Measurements from ENCODE around the gene CRHR1. TPM values are rescaled to one million over a fixed set of nuclear protein-coding genes. Genes with fewer than 3 reads are reported as not detected.

CRHR1 gene
- total RNA-seq, 1 experiment from 2014 or later = 1.6 TPM

DNA sequence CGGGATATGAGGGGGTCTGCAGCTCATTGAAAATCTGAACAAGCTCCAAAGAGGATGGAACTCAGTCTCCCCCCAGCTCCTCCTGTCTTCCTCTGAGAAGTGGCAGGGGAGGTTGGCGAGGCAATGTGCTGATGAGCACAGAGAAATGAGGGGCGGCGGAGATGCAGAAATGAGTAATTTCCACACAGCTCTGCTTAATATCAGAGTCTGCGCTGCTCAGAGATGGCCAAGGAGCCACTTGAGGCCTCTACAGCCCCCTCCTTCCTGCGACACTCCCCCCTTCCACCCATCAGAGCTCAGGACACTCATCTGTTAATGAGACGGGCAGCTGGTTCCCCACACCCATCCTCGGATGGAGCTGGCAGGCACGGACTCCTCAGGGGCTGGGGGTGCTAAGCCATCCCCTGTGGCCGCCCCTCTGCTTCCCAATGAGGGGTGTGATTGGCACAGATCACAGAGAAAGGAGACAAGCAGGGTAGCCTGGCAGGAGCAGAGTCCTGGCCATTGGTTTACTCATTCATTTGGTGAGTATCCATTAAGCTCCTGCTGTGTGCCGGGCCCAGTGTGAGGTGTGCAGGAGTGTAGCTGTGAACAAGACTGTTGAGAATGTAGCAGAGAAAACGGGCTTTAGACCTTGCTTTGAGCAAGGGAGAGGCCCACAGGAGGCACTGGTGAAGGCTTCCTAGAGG lies 12.7 kb upstream of the CRHR1 start:
- POLR2A ChIA-PET = interaction anchor here (1.8 kb wide), 1 partner anchor 13 kb away, joined by 6 read pairs; the partner anchor contains the start of gene CRHR1
- Mint-ChIP-seq H3K27me3 (ENCODE audit: low read depth) (peaks cover 10% of the 10 kb centered on the region), H3K36me3 (no peaks in the 10 kb centered on the region), H3K27ac (no peak overlapping the region), H3K9me3 (peaks cover 8% of the 10 kb centered on the region), H3K4me3 (peak overlapping the region; percentile 20; the same call in 1 of the 2 replicates), H3K4me1 (peaks cover 26% of the 10 kb centered on the region)
- TF ChIP-seq ELF4 (CRISPR knock-in tag; IDR thresholded peaks at IDR 0.05; ENCODE audit: low read depth) (no peak), FOXJ3 (CRISPR knock-in tag; IDR thresholded peaks at IDR 0.05; ENCODE audit: borderline replicate concordance) (no peak), SP1 (CRISPR knock-in tag; conservative IDR thresholded peaks at IDR 0.05) (no peak), ESRRA (CRISPR knock-in tag; IDR thresholded peaks at IDR 0.05; ENCODE audit: borderline replicate concordance) (no peak), ZNF263 (CRISPR knock-in tag; IDR thresholded peaks at IDR 0.05; ENCODE audit: low read depth) (no peak), FOXP1 (CRISPR knock-in tag; IDR thresholded peaks at IDR 0.05; ENCODE audit: borderline replicate concordance) (no peak)
- DNase-seq (ENCODE audit: low spot score) = no peak
- ATAC-seq = peak; percentile 23
- CTCF ChIA-PET = interaction anchor here (0.6 to 4.5 kb wide), 20 partner anchors 8 to 200 kb away, joined by 3 to 96 read pairs (median 5); partner anchors contain the start of gene CRHR1

DNA sequence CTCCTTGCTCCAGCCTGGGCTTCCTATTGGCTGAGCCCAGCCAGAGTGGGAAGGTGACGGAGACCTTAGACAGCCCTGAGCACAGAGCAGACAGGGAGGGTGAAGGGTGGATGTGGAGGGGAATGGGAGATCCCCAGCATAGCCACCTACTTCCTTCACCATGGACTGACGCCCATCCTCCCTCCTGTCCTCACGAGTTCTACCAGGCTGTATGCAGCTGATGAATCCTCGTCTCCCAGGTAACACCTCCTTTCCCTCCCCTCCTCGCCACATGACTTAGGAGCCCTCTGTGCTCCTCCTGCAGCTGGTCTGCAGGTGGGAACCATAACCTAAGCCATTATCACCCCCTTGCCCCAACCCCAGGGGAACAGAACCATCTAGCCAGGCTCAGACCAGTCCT lies 9.0 kb upstream of the CRHR1 start:
- Mint-ChIP-seq H3K9me3 (peaks cover 8% of the 10 kb centered on the region), H3K36me3 (no peaks in the 10 kb centered on the region), H3K4me3 (no peak overlapping the region), H3K27ac (no peak overlapping the region), H3K27me3 (ENCODE audit: low read depth) (peaks cover 10% of the 10 kb centered on the region), H3K4me1 (peaks cover 20% of the 10 kb centered on the region)
- TF ChIP-seq, protein P1, sequence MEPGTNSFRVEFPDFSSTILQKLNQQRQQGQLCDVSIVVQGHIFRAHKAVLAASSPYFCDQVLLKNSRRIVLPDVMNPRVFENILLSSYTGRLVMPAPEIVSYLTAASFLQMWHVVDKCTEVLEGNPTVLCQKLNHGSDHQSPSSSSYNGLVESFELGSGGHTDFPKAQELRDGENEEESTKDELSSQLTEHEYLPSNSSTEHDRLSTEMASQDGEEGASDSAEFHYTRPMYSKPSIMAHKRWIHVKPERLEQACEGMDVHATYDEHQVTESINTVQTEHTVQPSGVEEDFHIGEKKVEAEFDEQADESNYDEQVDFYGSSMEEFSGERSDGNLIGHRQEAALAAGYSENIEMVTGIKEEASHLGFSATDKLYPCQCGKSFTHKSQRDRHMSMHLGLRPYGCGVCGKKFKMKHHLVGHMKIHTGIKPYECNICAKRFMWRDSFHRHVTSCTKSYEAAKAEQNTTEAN (CRISPR knock-in tag; IDR thresholded peaks at IDR 0.05) = no peak
- TF ChIP-seq ZBTB21 (CRISPR knock-in tag; IDR thresholded peaks at IDR 0.05; ENCODE audit: borderline replicate concordance) (no peak), FOXJ3 (CRISPR knock-in tag; IDR thresholded peaks at IDR 0.05; ENCODE audit: borderline replicate concordance) (no peak), NFYB (CRISPR knock-in tag; conservative IDR thresholded peaks at IDR 0.05; ENCODE audit: low read depth) (0 out of 2 replicates have a peak, but pooled peaks have one; percentile 14)
- ATAC-seq (no peak), DNase-seq (ENCODE audit: low spot score) (no peak)
- ChIA-PET CTCF (interaction anchor here (1.0 to 1.4 kb wide), 3 partner anchors 9 to 54 kb away, joined by 4 to 8 read pairs (median 6); partner anchors contain the start of gene CRHR1), POLR2A (no interaction called here)

DNA sequence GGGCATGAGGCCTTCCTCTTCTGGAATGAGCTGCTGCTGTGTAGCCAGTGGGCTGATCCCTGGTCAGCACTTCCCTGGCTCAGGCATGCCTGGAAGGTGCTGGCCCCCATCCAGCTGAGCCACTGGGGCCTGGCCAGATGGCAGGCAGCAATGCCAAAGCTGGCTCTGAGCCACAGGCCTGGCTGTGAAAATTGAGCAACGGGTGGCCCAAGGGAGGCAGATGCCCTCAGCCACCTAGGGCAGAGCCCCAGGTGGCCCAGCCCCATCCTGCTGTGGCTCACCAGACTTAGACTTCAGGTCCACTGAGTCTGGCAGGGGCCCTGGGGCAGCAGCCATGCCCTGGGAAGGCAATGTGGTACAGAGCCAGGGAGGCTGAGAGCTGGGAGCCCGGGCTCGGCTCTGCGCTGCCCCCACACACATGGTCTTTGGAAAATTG lies 8.5 kb upstream of the CRHR1 start:
- H3K9me3 Mint-ChIP-seq = peaks cover 8% of the 10 kb centered on the region
- H3K27ac Mint-ChIP-seq = no peak overlapping the region
- no peak overlapping the region for H3K4me3 Mint-ChIP-seq
- DNase-seq (ENCODE audit: low spot score) = no peak
- ChIA-PET CTCF (interaction anchor here (1.0 to 1.4 kb wide), 3 partner anchors 8 to 54 kb away, joined by 4 to 8 read pairs (median 6); partner anchors contain the start of gene CRHR1), POLR2A (no interaction called here)
- ATAC-seq = no peak
- H3K36me3 Mint-ChIP-seq = no peaks in the 10 kb centered on the region
- H3K27me3 Mint-ChIP-seq (ENCODE audit: low read depth) = peaks cover 10% of the 10 kb centered on the region
- H3K4me1 Mint-ChIP-seq = peaks cover 16% of the 10 kb centered on the region
- no peak for TF ChIP-seq ZNF219 (CRISPR knock-in tag; IDR thresholded peaks at IDR 0.05; ENCODE audit: borderline replicate concordance)
- no peak for TF ChIP-seq ATF1 (CRISPR knock-in tag; IDR thresholded peaks at IDR 0.05)
- TF ChIP-seq, protein P2, sequence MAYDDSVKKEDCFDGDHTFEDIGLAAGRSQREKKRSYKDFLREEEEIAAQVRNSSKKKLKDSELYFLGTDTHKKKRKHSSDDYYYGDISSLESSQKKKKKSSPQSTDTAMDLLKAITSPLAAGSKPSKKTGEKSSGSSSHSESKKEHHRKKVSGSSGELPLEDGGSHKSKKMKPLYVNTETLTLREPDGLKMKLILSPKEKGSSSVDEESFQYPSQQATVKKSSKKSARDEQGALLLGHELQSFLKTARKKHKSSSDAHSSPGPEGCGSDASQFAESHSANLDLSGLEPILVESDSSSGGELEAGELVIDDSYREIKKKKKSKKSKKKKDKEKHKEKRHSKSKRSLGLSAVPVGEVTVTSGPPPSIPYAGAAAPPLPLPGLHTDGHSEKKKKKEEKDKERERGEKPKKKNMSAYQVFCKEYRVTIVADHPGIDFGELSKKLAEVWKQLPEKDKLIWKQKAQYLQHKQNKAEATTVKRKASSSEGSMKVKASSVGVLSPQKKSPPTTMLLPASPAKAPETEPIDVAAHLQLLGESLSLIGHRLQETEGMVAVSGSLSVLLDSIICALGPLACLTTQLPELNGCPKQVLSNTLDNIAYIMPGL (CRISPR knock-in tag; IDR thresholded peaks at IDR 0.05) = no peak
- TF ChIP-seq ZNF416 (CRISPR knock-in tag; IDR thresholded peaks at IDR 0.05) = no peak
- TF ChIP-seq IRF2 (CRISPR knock-in tag; IDR thresholded peaks at IDR 0.05; ENCODE audit: borderline replicate concordance, low read depth) = no peak
- TF ChIP-seq, protein P1 (CRISPR knock-in tag; IDR thresholded peaks at IDR 0.05) = no peak
- TF ChIP-seq FOXK1 (CRISPR knock-in tag; IDR thresholded peaks at IDR 0.05) = no peak
- no peak for TF ChIP-seq SP1 (CRISPR knock-in tag; conservative IDR thresholded peaks at IDR 0.05)
- TF ChIP-seq, protein P3, sequence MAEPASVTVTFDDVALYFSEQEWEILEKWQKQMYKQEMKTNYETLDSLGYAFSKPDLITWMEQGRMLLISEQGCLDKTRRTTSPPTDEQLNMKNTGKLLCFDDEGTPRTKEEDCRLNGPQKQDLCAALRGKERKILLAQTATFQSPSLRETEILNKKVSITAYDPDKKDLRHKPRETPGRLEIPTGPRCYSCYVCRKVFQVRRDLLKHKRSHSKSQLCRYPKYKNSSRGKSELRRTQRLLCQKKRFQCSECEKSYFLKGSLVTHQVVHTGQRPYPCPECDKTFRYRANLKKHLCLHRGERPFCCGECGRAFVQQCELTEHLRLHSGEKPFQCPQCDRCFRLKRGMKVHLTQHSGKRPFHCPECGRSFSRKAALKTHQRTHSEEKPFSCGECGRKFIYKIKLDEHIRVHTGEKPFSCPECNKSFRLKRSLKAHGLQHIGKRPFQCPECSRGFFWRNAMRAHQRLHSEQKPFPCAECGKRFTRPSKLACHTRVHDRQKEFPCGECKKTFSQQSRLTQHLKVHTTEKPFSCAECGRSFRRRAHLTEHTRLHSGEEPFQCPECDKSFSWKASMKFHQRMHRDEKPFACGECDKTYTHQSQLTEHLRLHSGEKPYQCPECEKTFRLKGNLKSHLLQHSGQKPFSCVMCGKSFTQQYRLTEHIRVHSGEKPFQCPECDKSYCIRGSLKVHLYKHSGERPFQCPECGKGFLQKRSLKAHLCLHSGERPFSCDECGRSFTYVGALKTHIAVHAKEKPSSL (CRISPR knock-in tag; conservative IDR thresholded peaks at IDR 0.05) = no peak
- TF ChIP-seq, protein P4, sequence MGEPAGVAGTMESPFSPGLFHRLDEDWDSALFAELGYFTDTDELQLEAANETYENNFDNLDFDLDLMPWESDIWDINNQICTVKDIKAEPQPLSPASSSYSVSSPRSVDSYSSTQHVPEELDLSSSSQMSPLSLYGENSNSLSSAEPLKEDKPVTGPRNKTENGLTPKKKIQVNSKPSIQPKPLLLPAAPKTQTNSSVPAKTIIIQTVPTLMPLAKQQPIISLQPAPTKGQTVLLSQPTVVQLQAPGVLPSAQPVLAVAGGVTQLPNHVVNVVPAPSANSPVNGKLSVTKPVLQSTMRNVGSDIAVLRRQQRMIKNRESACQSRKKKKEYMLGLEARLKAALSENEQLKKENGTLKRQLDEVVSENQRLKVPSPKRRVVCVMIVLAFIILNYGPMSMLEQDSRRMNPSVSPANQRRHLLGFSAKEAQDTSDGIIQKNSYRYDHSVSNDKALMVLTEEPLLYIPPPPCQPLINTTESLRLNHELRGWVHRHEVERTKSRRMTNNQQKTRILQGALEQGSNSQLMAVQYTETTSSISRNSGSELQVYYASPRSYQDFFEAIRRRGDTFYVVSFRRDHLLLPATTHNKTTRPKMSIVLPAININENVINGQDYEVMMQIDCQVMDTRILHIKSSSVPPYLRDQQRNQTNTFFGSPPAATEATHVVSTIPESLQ (CRISPR knock-in tag; IDR thresholded peaks at IDR 0.05) = no peak
- no peak for TF ChIP-seq PRRX2 (CRISPR knock-in tag; IDR thresholded peaks at IDR 0.05)
- no peak for TF ChIP-seq TP53 (CRISPR knock-in tag; IDR thresholded peaks at IDR 0.05)
- no peak for TF ChIP-seq OVOL2 (CRISPR knock-in tag; IDR thresholded peaks at IDR 0.05; ENCODE audit: borderline replicate concordance)
- no peak for TF ChIP-seq ZNF121 (CRISPR knock-in tag; IDR thresholded peaks at IDR 0.05)
- TF ChIP-seq CREM (CRISPR knock-in tag; IDR thresholded peaks at IDR 0.05) = no peak
- TF ChIP-seq NR2C2 (CRISPR knock-in tag; IDR thresholded peaks at IDR 0.05) = no peak
